Mucosa of stomach (tissue), 1 donor: ENCODE measurements around the gene PLG.
"Not testable (repeated sequence)": the region's sequence is repeated elsewhere in the genome, so short reads cannot be mapped to it uniquely, and the experiment has no call there.

Experiments used
- H3K27me3 ChIP-seq: one replicate; pipeline ENCODE4 v1.7.0; 2013; ENCODE audit warnings: mild to moderate bottlenecking, low read length; ENCODE audit not compliant: control insufficient read depth, insufficient read depth
- H3K36me3 ChIP-seq: one replicate; pipeline ENCODE4 v1.7.0; 2013; ENCODE audit warnings: low read length; ENCODE audit not compliant: control insufficient read depth, insufficient read depth
- H3K4me1 ChIP-seq: one replicate; pipeline ENCODE4 v1.7.0; 2013; ENCODE audit warnings: mild to moderate bottlenecking, low read length; ENCODE audit not compliant: control insufficient read depth, insufficient read depth
- H3K4me3 ChIP-seq: one replicate; pipeline ENCODE4 v1.7.0; 2013; ENCODE audit warnings: low read length
- H3K9ac ChIP-seq: one replicate; pipeline ENCODE4 v1.7.0; 2013; ENCODE audit warnings: mild to moderate bottlenecking, low read length, moderate library complexity
- H3K9me3 ChIP-seq: one replicate; pipeline ENCODE4 v1.7.0; 2013; ENCODE audit warnings: mild to moderate bottlenecking, low read length, moderate library complexity; ENCODE audit not compliant: control insufficient read depth
- donor health status: Pancreatic carcinoma.

PLG gene

DNA sequence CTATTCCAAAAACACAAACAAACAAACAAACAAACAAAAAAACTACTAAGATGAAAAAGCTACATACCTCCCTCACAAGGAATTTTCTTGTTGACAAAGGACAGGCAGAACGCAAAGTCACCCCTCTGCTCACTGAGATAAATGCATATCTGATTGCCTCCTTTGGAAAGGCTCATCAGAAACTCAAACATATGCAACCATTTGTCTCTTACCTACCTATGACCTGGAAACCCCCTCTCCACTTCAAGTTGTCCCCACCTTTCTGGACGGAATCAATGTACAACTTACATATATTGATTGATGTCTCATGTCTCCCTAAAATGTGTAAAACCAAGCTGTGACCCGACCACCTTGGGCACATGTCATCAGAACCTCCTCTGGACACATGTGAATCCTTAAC is 100.0 kb downstream of the PLG start:
- not testable (repeated sequence) for H3K36me3 ChIP-seq, H3K27me3 ChIP-seq, H3K9ac ChIP-seq, H3K4me1 ChIP-seq, H3K9me3 ChIP-seq, H3K4me3 ChIP-seq
